ENCODE results near the gene TMEM232.
"Not testable (repeated sequence)": the region's sequence is repeated elsewhere in the genome, so short reads cannot be mapped to it uniquely, and the experiment has no call there.

The TMEM232 gene

GRCh38 chr5:110625376-110625999 lies 101.0 kb downstream of the TMEM232 start:
- DNase-seq (ENCODE audit: low read depth) = no peak

- no peak for DNase-seq (ENCODE audit: low read depth)
These were observed 102.6 kb downstream of the TMEM232 start for GRCh38 chr5:110623874-110624273.

- no peak for DNase-seq (ENCODE audit: low read depth)
These were observed 107.5 kb downstream of the TMEM232 start for GRCh38 chr5:110618941-110619340.

- DNase-seq (ENCODE audit: low read depth) = no peak
These were observed 110.5 kb downstream of the TMEM232 start for GRCh38 chr5:110616009-110616408.

GRCh38 chr5:110612794-110613247 lies 113.7 kb downstream of the TMEM232 start:
- DNase-seq (ENCODE audit: low read depth) = no peak

- no peak for DNase-seq (ENCODE audit: low read depth)
These were observed 114.7 kb downstream of the TMEM232 start for GRCh38 chr5:110611817-110612216.

- no peak for DNase-seq (ENCODE audit: low read depth)
These were observed 131.6 kb downstream of the TMEM232 start for GRCh38 chr5:110594866-110595265.

GRCh38 chr5:110590187-110590586 lies 136.3 kb downstream of the TMEM232 start:
- DNase-seq (ENCODE audit: low read depth) = no peak

- no peak for DNase-seq (ENCODE audit: low read depth)
These were observed 138.0 kb downstream of the TMEM232 start for GRCh38 chr5:110588286-110588980.

- DNase-seq (ENCODE audit: low read depth) = no peak
These were observed 145.8 kb downstream of the TMEM232 start for GRCh38 chr5:110580625-110581024.

- DNase-seq (ENCODE audit: low read depth) = no peak
These were observed 153.7 kb downstream of the TMEM232 start for GRCh38 chr5:110572729-110573128.

GRCh38 chr5:110562191-110562590 lies 164.3 kb downstream of the TMEM232 start:
- DNase-seq (ENCODE audit: low read depth) = no peak

GRCh38 chr5:110561510-110561909 lies 165.0 kb downstream of the TMEM232 start:
- DNase-seq (ENCODE audit: low read depth) = no peak

GRCh38 chr5:110549301-110549700 lies 177.2 kb downstream of the TMEM232 start:
- no peak for DNase-seq (ENCODE audit: low read depth)

- no peak for DNase-seq (ENCODE audit: low read depth)
These were observed 178.3 kb downstream of the TMEM232 start for GRCh38 chr5:110548171-110548570.

GRCh38 chr5:110547495-110547894 lies 179.0 kb downstream of the TMEM232 start:
- no peak for DNase-seq (ENCODE audit: low read depth)

- DNase-seq (ENCODE audit: low read depth) = no peak
These were observed 180.8 kb downstream of the TMEM232 start for GRCh38 chr5:110545716-110546115.

GRCh38 chr5:110544603-110545002 lies 181.9 kb downstream of the TMEM232 start:
- no peak for DNase-seq (ENCODE audit: low read depth)

- no peak for DNase-seq (ENCODE audit: low read depth)
These were observed 183.5 kb downstream of the TMEM232 start for GRCh38 chr5:110542949-110543348.

GRCh38 chr5:110536120-110537115 lies 190.1 kb downstream of the TMEM232 start:
- DNase-seq (ENCODE audit: low read depth) = no peak

GRCh38 chr5:110535146-110535545 lies 191.3 kb downstream of the TMEM232 start:
- not testable (repeated sequence) for DNase-seq (ENCODE audit: low read depth)

- no peak for DNase-seq (ENCODE audit: low read depth)
These were observed 200.7 kb downstream of the TMEM232 start for GRCh38 chr5:110525762-110526161.

Data from activated T-helper 1 cell treated with Interleukin-2 at 50 U/mL for 16 hours (primary cell).